Small intestine (tissue), 7 donors: Measurements from ENCODE around the gene SPEN. TPM values are rescaled to one million over a fixed set of nuclear protein-coding genes. Genes with fewer than 3 reads are reported as not detected.
A peak's percentile ranks its signal among the peaks of the same experiment; 100 is the strongest.
"Not testable (repeated sequence)": the region's sequence is repeated elsewhere in the genome, so short reads cannot be mapped to it uniquely, and the experiment has no call there.

Experiments
- DNase-seq, 2 donors: peaks; one replicate each; pipeline versions ENCODE4 v3.0.0 to v3.0.0-alpha.2; 2013
- FAIRE-seq: peaks from 2 replicates; lab custom pipeline; 2012; peaks lifted over from hg19 to GRCh38; lab: Jason Lieb, UNC
- H3K27ac ChIP-seq, 3 donors: one replicate each; pipeline ENCODE4 v1.5.1; 2013; ENCODE audit warnings: low read length in 2 of 3, mild to moderate bottlenecking in 2 of 3, control low read depth in 1 of 3, inconsistent platforms in 1 of 3, low read depth in 1 of 3, moderate library complexity in 1 of 3
- H3K27me3 ChIP-seq, 3 donors: one replicate each; pipeline ENCODE4 v1.6.1; 2013; ENCODE audit warnings: low read length in 3 of 3, inconsistent platforms in 1 of 3; ENCODE audit not compliant: control insufficient read depth in 3 of 3, insufficient read depth in 3 of 3
- H3K36me3 ChIP-seq, 3 donors: one replicate each; pipeline ENCODE4 v1.6.1; 2013; ENCODE audit warnings: low read length in 3 of 3, inconsistent platforms in 1 of 3, low read depth in 1 of 3, mild to moderate bottlenecking in 1 of 3, moderate library complexity in 1 of 3; ENCODE audit not compliant: control insufficient read depth in 3 of 3, insufficient read depth in 2 of 3
- H3K4me1 ChIP-seq, 3 donors: one replicate each; pipeline ENCODE4 v1.6.1; 2013; ENCODE audit warnings: low read length in 2 of 3, inconsistent platforms in 1 of 3, low read depth in 1 of 3, mild to moderate bottlenecking in 1 of 3, moderate library complexity in 1 of 3; ENCODE audit not compliant: control insufficient read depth in 3 of 3, insufficient read depth in 2 of 3
- H3K4me3 ChIP-seq, 3 donors: one replicate each; pipeline ENCODE4 v1.5.1; 2013; ENCODE audit warnings: low read length in 3 of 3, control low read depth in 1 of 3, inconsistent platforms in 1 of 3, low read depth in 1 of 3, mild to moderate bottlenecking in 1 of 3, moderate library complexity in 1 of 3
- H3K9me3 ChIP-seq, 2 donors: one replicate each; pipeline ENCODE4 v1.6.1; 2013; ENCODE audit warnings: low read depth in 1 of 2, low read length in 1 of 2; ENCODE audit not compliant: control insufficient read depth in 2 of 2, insufficient read depth in 1 of 2
- WGBS, 3 donors: extraction: QIAGEN DNeasy Blood & Tissue Kit; methylation state at CpG; one replicate each; pipeline ENCODE4 v1.1.7; 2013; 5-methylcytosine and 5-hydroxymethylcytosine counted together
- polyA plus RNA-seq, 4 donors: library from polyadenylated mRNA; stranded (reverse) in 3 of 4; unstranded in 1 of 4; fragments of 200-250 nt in 3 of 4; fragments of 120-200 nt in 1 of 4; gene quantifications; one replicate each; pipeline versions ENCODE4 v1.2.1 to v1.2.3, GENCODE V29; 2013
- donor health status: healthy with polysubstance abuse.
- donor health status: control.
- donor health status: control.
- donor health status: Bipolar disorder and iron deficiency.
- donor health status: healthy.

The SPEN gene
- polyA plus RNA-seq, 4 donors, result 12.2 to 48.8 (median 15.9) TPM

GRCh38 chr1:15835741-15836510, 11.6 kb upstream of the SPEN start:
- H3K9me3 ChIP-seq, result no peaks in the 10 kb centered on the region
- H3K4me3 ChIP-seq, result peak overlapping the region; percentile 78 to 87 (median 82)
- H3K36me3 ChIP-seq, result no peaks in the 10 kb centered on the region
- H3K27me3 ChIP-seq, result no peaks in the 10 kb centered on the region
- peaks cover 0 to 14% (median 0%) of the 10 kb centered on the region in 3 donors for H3K4me1 ChIP-seq
- DNase-seq (peak; percentile 100), FAIRE-seq (no peak)
- peak overlapping the region; percentile 99 to 100 (median 99) for H3K27ac ChIP-seq
- WGBS, 3 donors, result 1 to 3% (median 2%) methylated on average over 61 to 66 of the region's 66 CpGs

- not testable (repeated sequence) for H3K27me3 ChIP-seq, DNase-seq, H3K36me3 ChIP-seq, FAIRE-seq, H3K9me3 ChIP-seq
- Histone ChIP-seq H3K27ac (peak overlapping the region; percentile 88 to 100 (median 99)), H3K4me1 (peaks cover 0 to 14% (median 0%) of the 10 kb centered on the region in 3 donors), H3K4me3 (peak overlapping the region; percentile 23 to 54 (median 46))
- 60 to 73% (median 64%) methylated on average over 14 of the region's 14 CpGs for WGBS, 3 donors
Measured at GRCh38 chr1:15836511-15836771, 11.1 kb upstream of the SPEN start.

GRCh38 chr1:15836772-15837669, 10.5 kb upstream of the SPEN start:
- WGBS, 3 donors, result 36 to 74% (median 53%) methylated on average over 62 of the region's 62 CpGs
- peak overlapping the region; percentile 88 to 100 (median 99) for H3K27ac ChIP-seq
- DNase-seq (peak; percentile 11 to 74), FAIRE-seq (no peak)
- H3K9me3 ChIP-seq, result no peaks in the 10 kb centered on the region
- peaks cover 0 to 14% (median 0%) of the 10 kb centered on the region in 3 donors for H3K4me1 ChIP-seq
- no peaks in the 10 kb centered on the region for H3K36me3 ChIP-seq
- peak overlapping the region; percentile 26 to 41 (median 35) for H3K4me3 ChIP-seq
- no peaks in the 10 kb centered on the region for H3K27me3 ChIP-seq

- Histone ChIP-seq H3K27ac (peak overlapping the region in 1 of 3 donors; percentile 100), H3K27me3 (no peaks in the 10 kb centered on the region), H3K4me1 (peaks cover 0 to 14% (median 0%) of the 10 kb centered on the region in 3 donors), H3K4me3 (no peak overlapping the region), H3K36me3 (no peaks in the 10 kb centered on the region), H3K9me3 (no peaks in the 10 kb centered on the region)
- FAIRE-seq (no peak), DNase-seq (no peak)
- WGBS, 3 donors, result 88 to 93% (median 92%) methylated on average over 7 of the region's 7 CpGs
Measured at GRCh38 chr1:15837931-15838330, 9.6 kb upstream of the SPEN start.

- 93 to 96% (median 93%) methylated on average over 4 of the region's 4 CpGs for WGBS, 3 donors
- Histone ChIP-seq H3K27me3 (no peaks in the 10 kb centered on the region), H3K36me3 (no peaks in the 10 kb centered on the region), H3K4me1 (peaks cover 0 to 14% (median 0%) of the 10 kb centered on the region in 3 donors), H3K4me3 (no peak overlapping the region), H3K27ac (no peak overlapping the region), H3K9me3 (no peaks in the 10 kb centered on the region)
- no peak for DNase-seq
- FAIRE-seq, result no peak
Measured at GRCh38 chr1:15838721-15839120, 8.8 kb upstream of the SPEN start.

- peak in 1 of 2 donors; percentile 12 for DNase-seq
- WGBS, 3 donors, result 45 to 62% (median 62%) methylated on average over 3 of the region's 3 CpGs
Measured at GRCh38 chr1:15843826-15844572, 3.5 kb upstream of the SPEN start.

GRCh38 chr1:15846056-15846455, 1.5 kb upstream of the SPEN start:
- DNase-seq, H3K27me3 ChIP-seq, H3K4me3 ChIP-seq, H3K27ac ChIP-seq, FAIRE-seq, H3K9me3 ChIP-seq, H3K36me3 ChIP-seq: not testable (repeated sequence)
- peaks cover 0 to 14% (median 3%) of the 10 kb centered on the region in 3 donors for H3K4me1 ChIP-seq
- WGBS, 3 donors, result 90 to 95% (median 92%) methylated on average over 10 to 11 of the region's 11 CpGs

More at GRCh38 chr1:15843826-15844572, 3.5 kb upstream of the SPEN start:
- no peak overlapping the region for H3K27ac ChIP-seq
- no peaks in the 10 kb centered on the region for H3K36me3 ChIP-seq
- peaks cover 0 to 14% (median 0%) of the 10 kb centered on the region in 3 donors for H3K4me1 ChIP-seq
- H3K9me3 ChIP-seq, result no peaks in the 10 kb centered on the region
- H3K4me3 ChIP-seq, result no peak overlapping the region
- no peaks in the 10 kb centered on the region for H3K27me3 ChIP-seq
- FAIRE-seq, result no peak

- Histone ChIP-seq H3K27ac (peak overlapping the region; percentile 97 to 100 (median 99)), H3K27me3 (no peaks in the 10 kb centered on the region), H3K4me1 (peaks cover 0 to 20% (median 5%) of the 10 kb centered on the region in 3 donors), H3K9me3 (no peaks in the 10 kb centered on the region), H3K4me3 (peak overlapping the region; percentile 94 to 99 (median 96)), H3K36me3 (peaks cover 0 to 2% (median 0%) of the 10 kb centered on the region in 3 donors)
- no peak for FAIRE-seq
- no peak for DNase-seq
- 0 to 1% (median 1%) methylated on average over 26 to 34 of the region's 34 CpGs for WGBS, 3 donors
Measured at GRCh38 chr1:15847893-15848142, 311 bp downstream of the SPEN start.
